Parathyroid adenoma (tissue), 2 donors: ENCODE measurements around the gene WDR37.
A peak's percentile ranks its signal among the peaks of the same experiment; 100 is the strongest.

Experiments used
- H2AFZ ChIP-seq: fragments of 300-600 bp; sonication (generic); one replicate; pipeline ENCODE4 v1.7.0; 2017; ENCODE audit warnings: antibody characterized with exemption, mild to moderate bottlenecking
- H3K27ac ChIP-seq: fragments of 300-600 bp; sonication (generic); one replicate; pipeline ENCODE4 v1.7.0; 2017
- H3K27me3 ChIP-seq: fragments of 300-600 bp; sonication (generic); one replicate; pipeline ENCODE4 v1.7.0; 2017; ENCODE audit warnings: low read length; ENCODE audit not compliant: control insufficient read depth, insufficient read depth
- H3K36me3 ChIP-seq: fragments of 300-600 bp; sonication (generic); one replicate; pipeline ENCODE4 v1.7.0; 2017; ENCODE audit warnings: low read length; ENCODE audit not compliant: control insufficient read depth, insufficient read depth
- H3K4me1 ChIP-seq: fragments of 300-600 bp; sonication (generic); one replicate; pipeline ENCODE4 v1.7.0; 2017; ENCODE audit warnings: control low read depth
- H3K4me2 ChIP-seq: fragments of 300-600 bp; sonication (generic); one replicate; pipeline ENCODE4 v1.7.0; 2017; ENCODE audit warnings: low read length
- H3K4me3 ChIP-seq: fragments of 300-600 bp; sonication (generic); one replicate; pipeline ENCODE4 v1.7.0; 2017; ENCODE audit warnings: low read depth, low read length
- H3K79me2 ChIP-seq: fragments of 300-600 bp; sonication (generic); one replicate; pipeline ENCODE4 v1.7.0; 2017; ENCODE audit warnings: control low read depth
- H3K9ac ChIP-seq: fragments of 300-600 bp; sonication (generic); one replicate; pipeline ENCODE4 v1.7.0; 2017; ENCODE audit warnings: mild to moderate bottlenecking
- H3K9me3 ChIP-seq: fragments of 300-600 bp; sonication (generic); one replicate; pipeline ENCODE4 v1.7.0; 2017; ENCODE audit warnings: low read length; ENCODE audit not compliant: control insufficient read depth
- CTCF ChIP-seq: fragments of 300-600 bp; sonication (generic); IDR thresholded peaks from one replicate; pipeline ENCODE4 v1.7.0; 2017; ENCODE audit warnings: antibody characterized with exemption, mild to moderate bottlenecking
- donor health status: primary hyperparathyroidism.

WDR37 gene

GRCh38 chr10:1142596-1142995 is 86.4 kb downstream of the WDR37 start:
- no peaks in the 10 kb centered on the region for H3K27me3 ChIP-seq
- H3K4me3 ChIP-seq: no peak overlapping the region
- no peak overlapping the region for H3K4me2 ChIP-seq
- no peaks in the 10 kb centered on the region for H3K9me3 ChIP-seq
- no peaks in the 10 kb centered on the region for H3K79me2 ChIP-seq
- H2AFZ ChIP-seq: no peak overlapping the region
- TF ChIP-seq CTCF: no peak
- no peak overlapping the region for H3K27ac ChIP-seq
- H3K9ac ChIP-seq: no peak overlapping the region
- H3K36me3 ChIP-seq: no peaks in the 10 kb centered on the region
- no peaks in the 10 kb centered on the region for H3K4me1 ChIP-seq

GRCh38 chr10:1147810-1148209 is 91.6 kb downstream of the WDR37 start:
- Histone ChIP-seq H3K4me2 (no peak overlapping the region), H2AFZ (no peak overlapping the region), H3K27ac (no peak overlapping the region), H3K36me3 (no peaks in the 10 kb centered on the region), H3K4me1 (peaks cover 10% of the 10 kb centered on the region), H3K9ac (no peak overlapping the region), H3K79me2 (no peaks in the 10 kb centered on the region), H3K27me3 (no peaks in the 10 kb centered on the region), H3K4me3 (no peak overlapping the region), H3K9me3 (no peaks in the 10 kb centered on the region)
- TF ChIP-seq CTCF: no peak

- Histone ChIP-seq H3K79me2 (no peaks in the 10 kb centered on the region), H3K27me3 (no peaks in the 10 kb centered on the region), H2AFZ (peak overlapping the region; percentile 86), H3K4me3 (no peak overlapping the region), H3K9me3 (no peaks in the 10 kb centered on the region), H3K4me2 (no peak overlapping the region), H3K36me3 (no peaks in the 10 kb centered on the region), H3K4me1 (peaks cover 10% of the 10 kb centered on the region), H3K27ac (peak overlapping the region; percentile 53), H3K9ac (no peak overlapping the region)
- TF ChIP-seq CTCF: no peak
Observed at GRCh38 chr10:1148855-1149605, 92.8 kb downstream of the WDR37 start.

GRCh38 chr10:1149793-1150637 is 93.8 kb downstream of the WDR37 start:
- Histone ChIP-seq H3K79me2 (no peaks in the 10 kb centered on the region), H3K27me3 (no peaks in the 10 kb centered on the region)
- no peak for TF ChIP-seq CTCF

More at GRCh38 chr10:1149793-1150637, 93.8 kb downstream of the WDR37 start:
- H3K27ac ChIP-seq: peak overlapping the region; percentile 53
- no peaks in the 10 kb centered on the region for H3K36me3 ChIP-seq
- no peak overlapping the region for H3K4me3 ChIP-seq
- H3K9me3 ChIP-seq: no peaks in the 10 kb centered on the region
- H3K4me2 ChIP-seq: peak overlapping the region; percentile 40
- no peak overlapping the region for H3K9ac ChIP-seq
- peak overlapping the region; percentile 86 for H2AFZ ChIP-seq
- H3K4me1 ChIP-seq: peaks cover 10% of the 10 kb centered on the region
